ENCODE measurements around the gene TXNDC16.

TXNDC16 gene

DNA sequence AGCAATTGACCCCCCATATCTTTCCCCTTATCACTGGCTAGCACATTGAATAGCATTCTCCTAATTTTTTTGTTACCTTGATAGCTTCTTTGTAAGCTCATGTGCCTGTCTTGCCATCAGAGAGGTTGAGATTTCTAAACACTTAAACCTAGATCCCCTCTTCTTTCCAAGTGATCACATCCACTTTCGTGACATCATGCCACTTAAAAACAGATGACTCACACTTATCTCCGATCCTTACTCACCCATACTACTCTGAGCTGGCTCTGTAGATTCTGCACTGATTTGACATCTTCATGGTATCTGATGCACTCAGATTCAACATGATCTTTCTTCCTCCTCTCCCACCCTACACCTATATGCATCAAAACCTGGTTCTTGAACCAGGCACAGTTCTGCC, 10.8 kb upstream of the TXNDC16 start:
- H3K9me3 ChIP-seq (ENCODE audit: insufficient read depth, low read length), result no peaks in the 10 kb centered on the region
- no peak overlapping the region for H3K4me2 ChIP-seq (ENCODE audit: low read depth, low read length, poor library complexity, severe bottlenecking)
- no peaks in the 10 kb centered on the region for H3K9me2 ChIP-seq (replicated peaks; ENCODE audit: insufficient read depth, low read length)
- no peak overlapping the region for H3K9ac ChIP-seq (ENCODE audit: low read length)
- H3K27me3 ChIP-seq (ENCODE audit: low read length), result no peaks in the 10 kb centered on the region
- no peak overlapping the region for H3K4me3 ChIP-seq (ENCODE audit: insufficient read depth, low read length, poor library complexity, severe bottlenecking)
- no peak overlapping the region for H3K27ac ChIP-seq (ENCODE audit: low read depth, low read length)
- no peak for TF ChIP-seq EZH2phosphoT487 (conservative IDR thresholded peaks at IDR 0.05; ENCODE audit: low read length)
- TF ChIP-seq, protein P1, sequence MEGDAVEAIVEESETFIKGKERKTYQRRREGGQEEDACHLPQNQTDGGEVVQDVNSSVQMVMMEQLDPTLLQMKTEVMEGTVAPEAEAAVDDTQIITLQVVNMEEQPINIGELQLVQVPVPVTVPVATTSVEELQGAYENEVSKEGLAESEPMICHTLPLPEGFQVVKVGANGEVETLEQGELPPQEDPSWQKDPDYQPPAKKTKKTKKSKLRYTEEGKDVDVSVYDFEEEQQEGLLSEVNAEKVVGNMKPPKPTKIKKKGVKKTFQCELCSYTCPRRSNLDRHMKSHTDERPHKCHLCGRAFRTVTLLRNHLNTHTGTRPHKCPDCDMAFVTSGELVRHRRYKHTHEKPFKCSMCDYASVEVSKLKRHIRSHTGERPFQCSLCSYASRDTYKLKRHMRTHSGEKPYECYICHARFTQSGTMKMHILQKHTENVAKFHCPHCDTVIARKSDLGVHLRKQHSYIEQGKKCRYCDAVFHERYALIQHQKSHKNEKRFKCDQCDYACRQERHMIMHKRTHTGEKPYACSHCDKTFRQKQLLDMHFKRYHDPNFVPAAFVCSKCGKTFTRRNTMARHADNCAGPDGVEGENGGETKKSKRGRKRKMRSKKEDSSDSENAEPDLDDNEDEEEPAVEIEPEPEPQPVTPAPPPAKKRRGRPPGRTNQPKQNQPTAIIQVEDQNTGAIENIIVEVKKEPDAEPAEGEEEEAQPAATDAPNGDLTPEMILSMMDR (IDR thresholded peaks at IDR 0.05; ENCODE audit: insufficient read depth, low read length, poor library complexity, severe bottlenecking), result no peak
- no peak overlapping the region for H2AFZ ChIP-seq (ENCODE audit: low read depth, low read length, severe bottlenecking)
- no peaks in the 10 kb centered on the region; the same call in 1 of the 2 replicates for H3K79me2 ChIP-seq (ENCODE audit: insufficient read depth, low read length)
- H3F3A ChIP-seq (ENCODE audit: insufficient read depth), result no peaks in the 10 kb centered on the region
- no peaks in the 10 kb centered on the region for H3K36me3 ChIP-seq (ENCODE audit: low read length)
- H4K20me1 ChIP-seq (ENCODE audit: low read depth, low read length), result 0 out of 2 replicates have a peak, but pooled peaks cover 3% of the 10 kb centered on the region

DNA sequence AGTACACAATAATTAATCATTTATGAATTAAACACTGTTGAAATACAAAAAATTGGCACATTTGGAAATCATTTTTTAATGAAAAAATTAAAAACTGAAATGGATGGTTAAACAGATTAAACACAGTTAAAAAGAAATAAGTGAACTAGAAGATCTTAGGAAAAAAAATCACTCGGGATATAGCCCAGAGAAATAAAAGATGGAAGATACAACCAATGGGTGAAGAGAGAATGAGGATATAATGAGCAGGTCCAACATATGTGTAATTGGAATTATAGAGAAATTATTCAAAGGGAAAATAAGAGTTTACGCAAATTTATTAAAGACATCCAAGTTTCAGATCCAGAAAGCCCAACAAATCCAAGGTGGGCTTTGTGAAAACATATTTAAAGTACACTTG, 6.4 kb upstream of the TXNDC16 start:
- Histone ChIP-seq H4K20me1 (ENCODE audit: low read depth, low read length) (no peaks in the 10 kb centered on the region; the same call in 1 of the 2 replicates), H3K36me3 (ENCODE audit: low read length) (0 out of 2 replicates have a peak, but pooled peaks cover 10% of the 10 kb centered on the region), H3K9ac (ENCODE audit: low read length) (no peak overlapping the region), H3K79me2 (ENCODE audit: insufficient read depth, low read length) (0 out of 2 replicates have a peak, but pooled peaks cover 4% of the 10 kb centered on the region), H3K27me3 (ENCODE audit: low read length) (no peaks in the 10 kb centered on the region), H3K4me2 (ENCODE audit: low read depth, low read length, poor library complexity, severe bottlenecking) (no peak overlapping the region), H2AFZ (ENCODE audit: low read depth, low read length, severe bottlenecking) (no peak overlapping the region), H3F3A (ENCODE audit: insufficient read depth) (peaks cover 7% of the 10 kb centered on the region; the same call in 1 of the 2 replicates), H3K9me2 (replicated peaks; ENCODE audit: insufficient read depth, low read length) (no peaks in the 10 kb centered on the region), H3K27ac (ENCODE audit: low read depth, low read length) (no peak overlapping the region), H3K4me3 (ENCODE audit: insufficient read depth, low read length, poor library complexity, severe bottlenecking) (no peak overlapping the region), H3K9me3 (ENCODE audit: insufficient read depth, low read length) (no peaks in the 10 kb centered on the region)
- TF ChIP-seq, protein P1 (IDR thresholded peaks at IDR 0.05; ENCODE audit: insufficient read depth, low read length, poor library complexity, severe bottlenecking), result no peak

DNA sequence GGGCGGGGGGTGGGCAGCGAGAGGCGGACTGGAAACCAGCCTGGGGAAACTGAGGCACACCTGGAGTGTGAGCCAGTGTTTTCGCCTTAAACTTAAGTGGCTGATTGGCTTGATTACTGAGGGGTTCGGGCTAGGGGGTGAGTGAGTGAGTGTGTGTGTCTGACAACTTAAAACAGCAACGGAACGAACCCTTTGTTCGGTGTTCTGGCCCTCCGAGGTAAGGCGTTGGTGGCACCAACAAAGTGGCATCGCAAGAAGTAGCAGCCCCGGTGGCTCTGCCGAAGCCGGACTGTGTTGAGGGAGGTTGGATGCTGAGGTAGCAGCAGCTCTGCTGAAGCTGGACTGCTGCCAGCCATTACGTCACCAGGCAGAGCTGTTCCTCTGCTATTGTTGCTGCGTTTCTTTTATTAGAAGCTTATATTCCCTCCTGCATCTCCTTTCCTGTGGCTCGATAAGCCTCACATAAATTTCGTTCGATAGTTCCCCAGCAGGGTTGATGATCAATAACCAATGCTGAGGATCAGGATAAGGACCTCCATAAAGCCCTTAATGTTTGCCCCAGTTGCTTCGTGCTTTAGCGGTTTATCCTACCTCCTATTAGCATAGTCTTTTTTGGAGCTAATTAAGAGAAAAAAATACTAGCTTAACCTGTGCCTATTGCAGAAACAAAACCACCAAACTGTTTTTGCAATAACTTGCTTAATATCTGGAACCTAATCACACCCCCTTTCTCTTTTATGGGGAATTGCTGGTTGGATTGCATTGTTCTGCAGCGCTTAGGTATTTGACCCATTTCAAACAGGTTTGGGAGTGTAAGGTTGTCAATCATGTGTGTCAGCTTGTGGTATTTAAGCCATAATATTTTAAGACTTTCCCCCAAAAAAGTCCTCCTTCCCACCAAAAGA, 1.6 kb upstream of the TXNDC16 start:
- TF ChIP-seq, protein P1 (IDR thresholded peaks at IDR 0.05; ENCODE audit: insufficient read depth, low read length, poor library complexity, severe bottlenecking), result no peak
- no peak for TF ChIP-seq EZH2phosphoT487 (conservative IDR thresholded peaks at IDR 0.05; ENCODE audit: low read length)
- Histone ChIP-seq H3F3A (ENCODE audit: insufficient read depth) (peaks cover 11% of the 10 kb centered on the region), H2AFZ (ENCODE audit: low read depth, low read length, severe bottlenecking) (peak overlapping the region; percentile 92), H3K9me3 (ENCODE audit: insufficient read depth, low read length) (no peaks in the 10 kb centered on the region), H3K36me3 (ENCODE audit: low read length) (0 out of 2 replicates have a peak, but pooled peaks cover 10% of the 10 kb centered on the region), H3K9me2 (replicated peaks; ENCODE audit: insufficient read depth, low read length) (no peaks in the 10 kb centered on the region), H3K9ac (ENCODE audit: low read length) (peak overlapping the region; percentile 85), H3K79me2 (ENCODE audit: insufficient read depth, low read length) (peaks cover 35% of the 10 kb centered on the region), H4K20me1 (ENCODE audit: low read depth, low read length) (no peaks in the 10 kb centered on the region; the same call in 1 of the 2 replicates), H3K27me3 (ENCODE audit: low read length) (no peaks in the 10 kb centered on the region), H3K4me3 (ENCODE audit: insufficient read depth, low read length, poor library complexity, severe bottlenecking) (peak overlapping the region; percentile 96), H3K27ac (ENCODE audit: low read depth, low read length) (peak overlapping the region; percentile 56), H3K4me2 (ENCODE audit: low read depth, low read length, poor library complexity, severe bottlenecking) (peak overlapping the region; percentile 86)

All from SU-DHL-6 (cell line).